Activated CD4-positive, alpha-beta memory T cell treated with anti-CD3 and anti-CD28 coated beads, Interleukin-2, amount 10 ng/mL, durations not matched to agents 7 days and 5 days (primary cell): ENCODE data around the gene GALK2. TPM values are rescaled to one million over a fixed set of nuclear protein-coding genes. Genes with fewer than 3 reads are reported as not detected.

ENCODE experiments used
- CTCF ChIA-PET: fragments of 350-600 bp; sonication (Branson Sonifier 250); formaldehyde crosslinking; loops from one replicate; lab custom pipeline; 2021; ENCODE audit warnings: antibody characterized with exemption, inconsistent platforms; lab: Charles Lee
- POLR2A ChIA-PET: fragments of 350-600 bp; sonication (Branson Sonifier 250); formaldehyde crosslinking; loops from one replicate; lab custom pipeline; 2021; ENCODE audit warnings: antibody characterized with exemption; lab: Charles Lee
- DNase-seq: peaks from one replicate; pipeline ENCODE4 v3.0.0-alpha.2; 2020
- H3K27ac Mint-ChIP-seq: one replicate; pipeline ENCODE4 v1.8.0; 2021; ENCODE audit warnings: mild to moderate bottlenecking, mixed read lengths
- H3K27me3 Mint-ChIP-seq: one replicate; pipeline ENCODE4 v1.8.0; 2021; ENCODE audit warnings: mixed read lengths
- H3K36me3 Mint-ChIP-seq: one replicate; pipeline ENCODE4 v1.8.0; 2021; ENCODE audit warnings: low read depth, mixed read lengths
- H3K4me1 Mint-ChIP-seq: one replicate; pipeline ENCODE4 v1.8.0; 2021; ENCODE audit warnings: mixed read lengths
- H3K4me3 Mint-ChIP-seq: one replicate; pipeline ENCODE4 v1.8.0; 2021; ENCODE audit warnings: mild to moderate bottlenecking, mixed read lengths
- H3K9me3 Mint-ChIP-seq: one replicate; pipeline ENCODE4 v1.8.0; 2021; ENCODE audit warnings: mixed read lengths
- total RNA-seq, 2 experiments: library from RNA; stranded (reverse); gene quantifications; one replicate each; pipeline ENCODE4 v1.2.3, GENCODE V29; 2021

The GALK2 gene
- total RNA-seq, 2 experiments from 2014 or later, result 30.0 to 31.5 TPM

DNA sequence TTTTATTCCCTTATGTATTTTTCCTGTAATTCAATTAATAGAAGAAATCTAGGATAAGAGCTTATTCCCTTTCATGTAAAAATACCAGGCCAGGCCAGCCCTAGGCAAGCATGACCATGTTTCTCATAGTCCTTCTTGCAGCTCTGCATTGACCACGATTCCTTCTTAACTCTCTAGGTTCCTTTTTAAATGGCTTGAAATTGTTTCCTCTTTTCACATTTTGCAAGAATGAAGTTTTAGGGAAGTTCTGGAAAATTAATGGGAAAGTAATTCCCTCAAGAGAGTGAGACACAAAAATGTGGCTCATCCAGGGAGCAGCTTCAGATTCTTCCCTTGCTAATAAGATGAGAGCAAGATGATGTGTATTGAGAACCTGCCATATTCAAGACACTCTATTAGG, 136.5 kb downstream of the GALK2 start:
- Mint-ChIP-seq H3K27ac (no peak overlapping the region), H3K36me3 (peaks cover 51% of the 10 kb centered on the region), H3K4me3 (no peak overlapping the region), H3K9me3 (no peaks in the 10 kb centered on the region), H3K27me3 (no peaks in the 10 kb centered on the region), H3K4me1 (peaks cover 2% of the 10 kb centered on the region)
- ChIA-PET POLR2A (no interaction called here), CTCF (no interaction called here)
- DNase-seq, result no peak

GRCh38 chr15:49308686-49309085, 138.6 kb downstream of the GALK2 start:
- no peak for DNase-seq
- Mint-ChIP-seq H3K27ac (no peak overlapping the region), H3K36me3 (peaks cover 43% of the 10 kb centered on the region), H3K27me3 (no peaks in the 10 kb centered on the region), H3K4me3 (no peak overlapping the region), H3K4me1 (peaks cover 2% of the 10 kb centered on the region), H3K9me3 (no peaks in the 10 kb centered on the region)
- ChIA-PET CTCF (no interaction called here), POLR2A (no interaction called here)

- H3K36me3 Mint-ChIP-seq, result peaks cover 37% of the 10 kb centered on the region
- no peaks in the 10 kb centered on the region for H3K27me3 Mint-ChIP-seq
- CTCF ChIA-PET, result no interaction called here
Measured at GRCh38 chr15:49309889-49310288, 139.8 kb downstream of the GALK2 start.

DNA sequence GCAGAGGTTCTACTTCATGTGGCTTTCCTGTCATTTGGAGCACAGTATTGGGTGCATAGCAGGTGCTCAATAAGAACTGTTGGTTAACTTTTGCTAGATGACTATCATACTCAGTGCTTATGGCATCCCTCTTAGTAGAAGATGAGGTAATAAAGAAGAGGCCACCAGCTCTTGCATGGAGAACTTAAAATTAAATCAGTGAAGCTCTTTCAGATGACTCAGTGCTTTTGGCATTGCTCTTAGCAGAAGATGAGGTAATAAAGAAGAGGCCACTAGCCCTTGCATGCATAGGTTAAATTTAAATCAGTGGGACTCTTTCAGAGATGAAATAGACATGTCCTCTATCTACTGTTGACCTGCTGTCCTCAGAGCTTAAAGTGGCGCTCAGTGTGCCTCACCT, 143.6 kb downstream of the GALK2 start:
- ChIA-PET CTCF (no interaction called here), POLR2A (no interaction called here)
- H3K4me1 Mint-ChIP-seq, result peaks cover 2% of the 10 kb centered on the region
- peaks cover 24% of the 10 kb centered on the region for H3K36me3 Mint-ChIP-seq
- no peak for DNase-seq
- no peaks in the 10 kb centered on the region for H3K9me3 Mint-ChIP-seq
- no peak overlapping the region for H3K4me3 Mint-ChIP-seq
- no peaks in the 10 kb centered on the region for H3K27me3 Mint-ChIP-seq
- H3K27ac Mint-ChIP-seq, result no peak overlapping the region

More at GRCh38 chr15:49309889-49310288, 139.8 kb downstream of the GALK2 start:
- no peak overlapping the region for H3K4me3 Mint-ChIP-seq
- H3K27ac Mint-ChIP-seq, result no peak overlapping the region
- POLR2A ChIA-PET, result no interaction called here
- no peaks in the 10 kb centered on the region for H3K9me3 Mint-ChIP-seq
- DNase-seq, result no peak
- H3K4me1 Mint-ChIP-seq, result peaks cover 2% of the 10 kb centered on the region

DNA sequence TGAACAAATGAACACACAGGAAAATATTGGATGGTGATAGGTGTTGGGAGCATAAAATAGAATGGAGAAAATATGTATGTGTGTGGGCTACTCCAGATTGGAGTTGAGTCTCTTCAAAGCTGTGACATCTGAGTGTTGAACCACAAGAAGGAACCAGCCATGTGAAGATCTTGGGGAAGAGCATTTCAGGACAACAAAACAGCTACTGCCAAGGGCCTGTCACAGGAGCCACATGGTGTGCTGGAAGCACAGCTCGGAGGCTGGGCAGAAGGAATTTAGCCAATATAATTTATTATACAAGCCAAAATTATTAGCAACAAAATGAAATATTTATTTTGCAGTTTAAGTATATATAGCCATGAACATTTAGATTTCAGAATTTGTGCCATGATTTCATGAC, 144.7 kb downstream of the GALK2 start:
- H3K4me1 Mint-ChIP-seq, result peaks cover 2% of the 10 kb centered on the region
- no peaks in the 10 kb centered on the region for H3K9me3 Mint-ChIP-seq
- no peak for DNase-seq
- no peaks in the 10 kb centered on the region for H3K27me3 Mint-ChIP-seq
- ChIA-PET POLR2A (no interaction called here), CTCF (no interaction called here)
- H3K27ac Mint-ChIP-seq, result no peak overlapping the region
- H3K36me3 Mint-ChIP-seq, result peaks cover 31% of the 10 kb centered on the region
- no peak overlapping the region for H3K4me3 Mint-ChIP-seq

- no peak overlapping the region for H3K27ac Mint-ChIP-seq
- ChIA-PET POLR2A (no interaction called here), CTCF (no interaction called here)
- peaks cover 2% of the 10 kb centered on the region for H3K4me1 Mint-ChIP-seq
- H3K36me3 Mint-ChIP-seq, result peaks cover 31% of the 10 kb centered on the region
- H3K4me3 Mint-ChIP-seq, result no peak overlapping the region
- no peak for DNase-seq
- no peaks in the 10 kb centered on the region for H3K9me3 Mint-ChIP-seq
- H3K27me3 Mint-ChIP-seq, result no peaks in the 10 kb centered on the region
Measured at GRCh38 chr15:49315391-49315823, 145.4 kb downstream of the GALK2 start.

- ChIA-PET POLR2A (no interaction called here), CTCF (no interaction called here)
- no peak overlapping the region for H3K4me3 Mint-ChIP-seq
- H3K36me3 Mint-ChIP-seq, result peaks cover 26% of the 10 kb centered on the region
- peaks cover 8% of the 10 kb centered on the region for H3K4me1 Mint-ChIP-seq
- no peaks in the 10 kb centered on the region for H3K27me3 Mint-ChIP-seq
- no peaks in the 10 kb centered on the region for H3K9me3 Mint-ChIP-seq
- DNase-seq, result no peak
- no peak overlapping the region for H3K27ac Mint-ChIP-seq
Measured at GRCh38 chr15:49320351-49320750, 150.3 kb downstream of the GALK2 start.

DNA sequence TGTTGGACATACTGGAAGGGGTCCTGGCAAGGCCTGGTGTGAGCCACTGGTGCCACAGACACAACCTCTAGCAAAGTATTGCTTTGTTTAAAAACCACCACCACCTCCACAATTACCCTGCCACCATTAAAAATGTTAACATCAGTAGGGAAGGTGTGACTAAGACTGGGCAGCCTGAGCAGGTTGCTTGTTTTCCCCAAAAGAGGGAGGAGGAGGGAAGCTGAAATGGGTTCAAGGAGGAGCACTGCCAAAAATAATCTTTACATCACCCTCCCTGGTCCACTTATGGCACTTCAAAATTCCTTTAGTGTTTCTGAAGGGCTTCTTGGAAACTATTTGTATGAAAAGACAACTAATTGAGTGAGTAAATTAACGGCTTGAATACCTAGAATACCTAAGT, 153.2 kb downstream of the GALK2 start:
- POLR2A ChIA-PET, result no interaction called here
- Mint-ChIP-seq H3K27ac (no peak overlapping the region), H3K4me1 (peaks cover 8% of the 10 kb centered on the region), H3K36me3 (peaks cover 26% of the 10 kb centered on the region), H3K4me3 (no peak overlapping the region), H3K27me3 (no peaks in the 10 kb centered on the region), H3K9me3 (no peaks in the 10 kb centered on the region)
- no peak for DNase-seq
- CTCF ChIA-PET, result no interaction called here

GRCh38 chr15:49327927-49328326, 157.9 kb downstream of the GALK2 start:
- H3K27me3 Mint-ChIP-seq, result no peaks in the 10 kb centered on the region
- ChIA-PET POLR2A (no interaction called here), CTCF (no interaction called here)
- no peaks in the 10 kb centered on the region for H3K9me3 Mint-ChIP-seq
- DNase-seq, result no peak
- H3K36me3 Mint-ChIP-seq, result peaks cover 15% of the 10 kb centered on the region
- H3K27ac Mint-ChIP-seq, result no peak overlapping the region
- no peaks in the 10 kb centered on the region for H3K4me1 Mint-ChIP-seq
- H3K4me3 Mint-ChIP-seq, result no peak overlapping the region

DNA sequence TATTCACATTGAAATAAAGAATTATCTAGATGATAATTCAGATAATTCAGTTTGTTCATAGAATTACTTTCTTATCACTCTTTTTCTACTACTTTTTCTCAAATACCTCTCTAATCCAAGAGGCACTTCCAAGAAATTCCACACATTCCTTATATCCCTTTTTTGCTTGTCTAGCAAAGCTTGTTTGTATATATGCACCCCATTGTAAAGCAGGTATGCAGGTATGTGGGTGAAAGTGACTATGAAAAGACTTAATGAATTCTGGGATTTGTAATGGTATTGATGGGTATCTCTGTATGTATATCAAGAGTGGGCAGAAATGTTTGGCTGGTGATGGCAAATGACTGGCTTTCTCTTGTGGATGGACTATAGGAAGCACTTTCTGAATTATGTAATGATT, 158.9 kb downstream of the GALK2 start:
- DNase-seq, result no peak
- ChIA-PET CTCF (no interaction called here), POLR2A (no interaction called here)
- Mint-ChIP-seq H3K27me3 (no peaks in the 10 kb centered on the region), H3K4me1 (no peaks in the 10 kb centered on the region), H3K9me3 (no peaks in the 10 kb centered on the region), H3K36me3 (peaks cover 15% of the 10 kb centered on the region), H3K4me3 (no peak overlapping the region), H3K27ac (no peak overlapping the region)

DNA sequence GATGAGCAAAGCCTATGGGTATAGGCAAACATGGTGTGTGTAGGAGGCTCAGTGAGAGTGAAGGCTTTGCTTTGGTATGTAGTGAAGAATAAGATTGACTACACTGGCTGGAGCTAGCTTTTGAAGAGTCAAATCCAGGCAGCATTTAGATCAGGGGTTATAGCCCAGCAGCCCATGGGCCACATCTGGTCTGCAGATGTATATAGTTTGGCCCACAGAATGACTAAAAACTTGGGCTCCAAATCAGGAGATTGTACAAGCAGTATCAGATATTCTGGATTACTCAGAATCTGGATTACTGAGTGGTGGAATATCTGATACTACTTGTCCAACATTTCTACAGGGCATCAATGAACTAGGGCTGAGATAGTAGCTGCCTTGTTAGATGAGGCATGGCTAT, 160.1 kb downstream of the GALK2 start:
- Mint-ChIP-seq H3K4me3 (no peak overlapping the region), H3K27ac (no peak overlapping the region), H3K36me3 (peaks cover 15% of the 10 kb centered on the region), H3K9me3 (no peaks in the 10 kb centered on the region), H3K4me1 (no peaks in the 10 kb centered on the region), H3K27me3 (no peaks in the 10 kb centered on the region)
- POLR2A ChIA-PET, result no interaction called here
- DNase-seq, result no peak
- CTCF ChIA-PET, result no interaction called here

GRCh38 chr15:49331442-49331841, 161.4 kb downstream of the GALK2 start:
- no peak overlapping the region for H3K4me3 Mint-ChIP-seq

DNA sequence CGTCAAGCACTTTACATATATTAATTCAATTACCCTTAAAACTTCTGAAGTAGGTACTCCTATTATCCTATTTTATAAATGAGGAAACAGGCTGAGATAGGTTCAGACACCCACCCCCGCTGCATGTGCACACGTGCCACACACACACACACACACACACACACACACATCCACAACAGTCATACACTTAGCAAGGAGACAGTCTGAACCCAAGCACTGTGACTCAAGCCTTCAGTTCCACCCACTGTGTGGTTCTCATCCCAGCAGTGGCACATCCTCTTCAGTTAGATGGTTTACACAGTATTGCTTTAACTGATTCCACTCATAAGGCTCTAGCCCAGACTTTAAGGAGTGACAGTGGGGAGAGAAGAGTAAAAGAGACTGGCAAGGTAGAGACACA, 161.9 kb downstream of the GALK2 start:
- ChIA-PET CTCF (no interaction called here), POLR2A (no interaction called here)
- no peaks in the 10 kb centered on the region for H3K27me3 Mint-ChIP-seq
- peaks cover 15% of the 10 kb centered on the region for H3K36me3 Mint-ChIP-seq
- DNase-seq, result no peak
- no peaks in the 10 kb centered on the region for H3K9me3 Mint-ChIP-seq
- no peak overlapping the region for H3K4me3 Mint-ChIP-seq
- H3K4me1 Mint-ChIP-seq, result no peaks in the 10 kb centered on the region
- no peak overlapping the region for H3K27ac Mint-ChIP-seq

More at GRCh38 chr15:49331442-49331841, 161.4 kb downstream of the GALK2 start:
- CTCF ChIA-PET, result no interaction called here
- H3K27me3 Mint-ChIP-seq, result no peaks in the 10 kb centered on the region
- H3K36me3 Mint-ChIP-seq, result peaks cover 15% of the 10 kb centered on the region
- no peak for DNase-seq
- POLR2A ChIA-PET, result no interaction called here
- H3K9me3 Mint-ChIP-seq, result no peaks in the 10 kb centered on the region
- no peaks in the 10 kb centered on the region for H3K4me1 Mint-ChIP-seq
- no peak overlapping the region for H3K27ac Mint-ChIP-seq

DNA sequence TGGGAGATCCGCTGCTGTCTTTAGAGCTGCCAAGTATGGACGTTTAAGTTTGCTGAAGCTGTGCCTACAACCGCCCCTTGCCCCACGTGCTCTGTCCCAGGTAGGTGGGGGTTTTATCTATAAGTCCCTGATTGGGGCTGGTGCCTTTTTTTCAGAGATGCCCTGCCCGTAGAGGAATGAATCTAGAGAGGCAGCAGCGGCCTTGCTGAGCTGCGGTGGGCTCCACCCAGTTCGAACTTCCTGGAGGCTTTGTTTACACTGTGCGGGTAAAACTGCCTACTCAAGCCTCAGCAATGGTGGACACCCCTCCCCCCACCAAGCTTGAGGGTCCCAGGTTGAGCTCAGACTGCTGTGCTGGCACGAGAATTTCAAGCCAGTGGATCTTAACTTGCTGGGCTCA, 169.6 kb downstream of the GALK2 start:
- Mint-ChIP-seq H3K36me3 (peaks cover 24% of the 10 kb centered on the region), H3K9me3 (peaks cover 14% of the 10 kb centered on the region), H3K4me1 (no peaks in the 10 kb centered on the region), H3K4me3 (no peak overlapping the region), H3K27ac (no peak overlapping the region), H3K27me3 (no peaks in the 10 kb centered on the region)
- ChIA-PET CTCF (no interaction called here), POLR2A (no interaction called here)
- DNase-seq, result no peak
